Endothelial cell (in vitro differentiated cells): ENCODE results near the gene PSENEN. TPM values are rescaled to one million over a fixed set of nuclear protein-coding genes. Genes with fewer than 3 reads are reported as not detected.

ENCODE experiments used
- DNase-seq: peaks from one replicate; pipeline ENCODE4 v3.0.0; 2021; ENCODE audit warnings: low spot score
- H3K27ac Mint-ChIP-seq: one replicate; pipeline ENCODE4 v1.8.0; 2021; ENCODE audit warnings: mixed read lengths, inconsistent platforms; ENCODE audit not compliant: unreplicated experiment
- H3K27me3 Mint-ChIP-seq: one replicate; pipeline ENCODE4 v1.8.0; 2021; ENCODE audit warnings: mild to moderate bottlenecking, moderate library complexity, mixed read lengths, inconsistent platforms; ENCODE audit not compliant: unreplicated experiment
- H3K36me3 Mint-ChIP-seq: one replicate; pipeline ENCODE4 v1.8.0; 2021; ENCODE audit warnings: mild to moderate bottlenecking, low read depth, mixed read lengths, inconsistent platforms; ENCODE audit not compliant: unreplicated experiment
- H3K4me1 Mint-ChIP-seq: one replicate; pipeline ENCODE4 v1.8.0; 2021; ENCODE audit warnings: mild to moderate bottlenecking, mixed read lengths, inconsistent platforms; ENCODE audit not compliant: unreplicated experiment
- H3K4me3 Mint-ChIP-seq: one replicate; pipeline ENCODE4 v1.8.0; 2021; ENCODE audit warnings: mild to moderate bottlenecking, mixed read lengths, inconsistent platforms; ENCODE audit not compliant: unreplicated experiment
- H3K9me3 Mint-ChIP-seq: one replicate; pipeline ENCODE4 v1.8.0; 2021; ENCODE audit warnings: mixed read lengths, inconsistent platforms; ENCODE audit not compliant: unreplicated experiment
- total RNA-seq: library from RNA; stranded (reverse); fragmentation: NEBNext Ultra II Directional; extraction: Animal tissue kit (Norgen Biotek cat#: 25700); gene quantifications from one replicate; pipeline ENCODE4 v1.2.1, GENCODE V29; 2021; ENCODE audit not compliant: unreplicated experiment
- TF ChIP-seq, protein P1 (sequence below): fragments of 200-600 bp; sonication (generic); IDR thresholded peaks from one replicate; pipeline ENCODE4 v1.5.0; 2021; ENCODE audit warnings: antibody characterized with exemption; ENCODE audit not compliant: unreplicated experiment

PSENEN gene
- total RNA-seq, 1 donor from 2014 or later, result 99.0 TPM

DNA sequence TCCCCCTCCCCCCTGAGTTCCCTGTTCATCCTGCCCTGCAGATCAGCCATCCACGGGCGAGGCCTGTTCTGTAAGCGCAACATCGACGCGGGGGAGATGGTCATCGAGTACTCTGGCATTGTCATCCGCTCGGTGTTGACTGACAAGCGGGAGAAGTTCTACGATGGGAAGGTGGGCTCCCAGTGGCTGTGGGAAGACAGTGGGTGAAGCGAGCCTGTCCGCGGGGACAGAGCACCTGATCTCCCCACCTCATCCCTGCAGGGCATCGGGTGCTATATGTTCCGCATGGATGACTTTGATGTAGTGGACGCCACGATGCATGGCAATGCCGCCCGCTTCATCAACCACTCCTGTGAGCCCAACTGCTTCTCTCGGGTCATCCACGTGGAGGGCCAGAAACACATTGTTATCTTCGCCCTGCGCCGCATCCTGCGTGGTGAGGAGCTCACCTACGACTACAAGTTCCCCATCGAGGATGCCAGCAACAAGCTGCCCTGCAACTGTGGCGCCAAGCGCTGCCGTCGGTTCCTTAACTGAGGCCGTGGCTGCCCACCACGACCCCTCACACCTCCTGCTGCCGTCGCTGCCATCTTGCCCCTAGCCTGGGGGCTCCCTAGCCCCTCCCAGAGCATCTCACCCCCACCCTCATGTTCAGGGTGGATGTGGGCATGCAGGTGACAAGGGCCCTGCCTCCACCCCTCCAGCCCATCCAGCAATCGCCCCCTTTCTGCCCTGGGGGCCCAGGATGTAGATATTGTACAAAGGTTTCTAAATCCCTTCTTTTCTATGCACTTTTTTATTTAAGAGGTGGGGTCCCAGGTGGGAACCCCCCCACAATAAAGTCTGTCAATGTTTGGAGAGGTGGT, 7.2 kb upstream of the PSENEN start:
- TF ChIP-seq, protein P1, sequence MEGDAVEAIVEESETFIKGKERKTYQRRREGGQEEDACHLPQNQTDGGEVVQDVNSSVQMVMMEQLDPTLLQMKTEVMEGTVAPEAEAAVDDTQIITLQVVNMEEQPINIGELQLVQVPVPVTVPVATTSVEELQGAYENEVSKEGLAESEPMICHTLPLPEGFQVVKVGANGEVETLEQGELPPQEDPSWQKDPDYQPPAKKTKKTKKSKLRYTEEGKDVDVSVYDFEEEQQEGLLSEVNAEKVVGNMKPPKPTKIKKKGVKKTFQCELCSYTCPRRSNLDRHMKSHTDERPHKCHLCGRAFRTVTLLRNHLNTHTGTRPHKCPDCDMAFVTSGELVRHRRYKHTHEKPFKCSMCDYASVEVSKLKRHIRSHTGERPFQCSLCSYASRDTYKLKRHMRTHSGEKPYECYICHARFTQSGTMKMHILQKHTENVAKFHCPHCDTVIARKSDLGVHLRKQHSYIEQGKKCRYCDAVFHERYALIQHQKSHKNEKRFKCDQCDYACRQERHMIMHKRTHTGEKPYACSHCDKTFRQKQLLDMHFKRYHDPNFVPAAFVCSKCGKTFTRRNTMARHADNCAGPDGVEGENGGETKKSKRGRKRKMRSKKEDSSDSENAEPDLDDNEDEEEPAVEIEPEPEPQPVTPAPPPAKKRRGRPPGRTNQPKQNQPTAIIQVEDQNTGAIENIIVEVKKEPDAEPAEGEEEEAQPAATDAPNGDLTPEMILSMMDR, result no peak
- Mint-ChIP-seq H3K4me1 (peaks cover 12% of the 10 kb centered on the region), H3K9me3 (no peaks in the 10 kb centered on the region), H3K36me3 (peaks cover 34% of the 10 kb centered on the region), H3K4me3 (no peak overlapping the region), H3K27me3 (peaks cover 32% of the 10 kb centered on the region), H3K27ac (no peak overlapping the region)
- DNase-seq, result no peak

DNA sequence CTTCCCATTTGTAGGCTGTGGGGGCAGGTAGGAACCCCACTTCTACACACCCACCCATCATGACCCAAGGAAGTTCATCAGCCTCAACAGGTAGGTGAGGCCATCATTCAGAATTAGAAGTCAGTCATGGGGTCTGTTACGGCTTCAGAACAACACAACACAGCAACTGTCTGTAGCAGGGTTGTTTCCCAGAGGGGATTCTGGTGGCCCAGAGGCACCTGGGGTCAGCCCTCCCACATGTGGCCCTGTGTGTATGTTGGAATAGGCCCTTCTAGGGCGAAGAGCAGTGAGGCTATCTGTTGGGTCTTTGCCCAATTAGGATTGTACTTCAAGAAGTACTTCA, 6.6 kb upstream of the PSENEN start:
- no peak overlapping the region for H3K4me3 Mint-ChIP-seq
- H3K27me3 Mint-ChIP-seq, result peaks cover 30% of the 10 kb centered on the region
- peaks cover 12% of the 10 kb centered on the region for H3K4me1 Mint-ChIP-seq

DNA sequence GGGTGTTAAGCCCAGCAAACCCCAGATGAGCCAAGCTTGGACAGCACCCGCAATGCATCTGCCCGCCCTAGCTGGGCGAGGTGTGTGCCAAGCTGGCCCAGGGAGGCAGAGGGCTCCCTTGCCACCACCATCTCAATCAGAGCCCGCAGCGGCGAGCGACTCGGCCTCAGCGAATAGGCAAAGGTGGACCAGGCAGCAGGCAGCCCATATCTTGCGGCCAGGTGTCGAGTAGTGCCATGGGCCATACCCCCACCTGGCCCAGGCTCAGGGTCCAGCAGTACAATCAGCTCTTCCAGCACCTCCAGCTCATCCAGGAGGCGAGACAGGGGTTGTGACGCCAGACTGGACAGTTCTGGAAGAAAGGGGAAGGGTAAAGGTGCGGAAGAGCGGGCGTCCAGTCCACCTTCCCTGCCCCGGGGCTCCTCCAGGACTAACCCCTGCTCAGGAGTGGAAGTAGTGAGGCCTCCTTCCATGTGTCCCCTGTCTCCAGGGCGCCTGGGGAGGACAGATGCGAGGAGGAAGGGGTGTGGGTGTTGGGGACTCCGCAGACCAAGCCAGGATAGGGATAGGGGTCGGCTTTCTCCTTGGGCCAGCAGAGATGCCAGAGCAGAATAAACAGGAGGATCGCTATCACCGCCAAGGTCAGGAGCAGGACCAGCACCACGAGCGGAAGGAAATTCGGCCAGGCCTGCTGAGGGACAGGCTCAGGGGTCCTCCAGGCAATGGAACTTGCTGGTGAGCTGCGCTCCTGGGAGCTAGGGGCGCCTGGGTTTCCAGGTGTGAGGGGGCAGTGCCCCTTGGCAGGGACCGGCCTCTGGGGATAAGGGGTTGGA, 6.0 kb upstream of the PSENEN start:
- Mint-ChIP-seq H3K27ac (no peak overlapping the region), H3K9me3 (no peaks in the 10 kb centered on the region), H3K27me3 (peaks cover 24% of the 10 kb centered on the region), H3K36me3 (peaks cover 27% of the 10 kb centered on the region), H3K4me1 (peaks cover 17% of the 10 kb centered on the region), H3K4me3 (peak overlapping the region; percentile 56)
- TF ChIP-seq, protein P1, result no peak
- no peak for DNase-seq

More for the DNA sequence above, 6.6 kb upstream of the PSENEN start:
- no peak for DNase-seq
- TF ChIP-seq, protein P1, result no peak
- H3K27ac Mint-ChIP-seq, result no peak overlapping the region
- H3K9me3 Mint-ChIP-seq, result no peaks in the 10 kb centered on the region
- peaks cover 33% of the 10 kb centered on the region for H3K36me3 Mint-ChIP-seq

DNA sequence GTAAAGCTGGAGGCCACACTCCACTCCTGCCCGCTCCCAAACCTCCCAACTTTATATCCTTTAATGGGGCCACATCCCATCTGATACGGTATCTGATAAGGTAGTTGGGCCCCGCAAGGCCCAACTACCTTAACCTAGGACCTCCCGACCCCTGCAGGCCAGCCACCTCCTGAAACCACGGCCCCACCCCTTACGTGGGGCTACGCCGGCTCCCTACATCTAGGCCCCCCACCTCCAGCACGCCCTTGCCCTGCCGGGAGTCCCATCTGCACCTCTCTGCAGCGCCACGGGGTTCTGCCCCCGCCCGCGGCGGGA, 5.4 kb upstream of the PSENEN start:
- H3K36me3 Mint-ChIP-seq, result peaks cover 22% of the 10 kb centered on the region
- no peak overlapping the region for H3K27ac Mint-ChIP-seq
- no peaks in the 10 kb centered on the region for H3K9me3 Mint-ChIP-seq
- no peak for DNase-seq
- H3K4me1 Mint-ChIP-seq, result peaks cover 19% of the 10 kb centered on the region
- peak overlapping the region; percentile 86 for H3K4me3 Mint-ChIP-seq
- TF ChIP-seq, protein P1, result no peak
- peaks cover 24% of the 10 kb centered on the region for H3K27me3 Mint-ChIP-seq
